Measurements from ENCODE around the gene SSBP4.

Gene SSBP4

DNA sequence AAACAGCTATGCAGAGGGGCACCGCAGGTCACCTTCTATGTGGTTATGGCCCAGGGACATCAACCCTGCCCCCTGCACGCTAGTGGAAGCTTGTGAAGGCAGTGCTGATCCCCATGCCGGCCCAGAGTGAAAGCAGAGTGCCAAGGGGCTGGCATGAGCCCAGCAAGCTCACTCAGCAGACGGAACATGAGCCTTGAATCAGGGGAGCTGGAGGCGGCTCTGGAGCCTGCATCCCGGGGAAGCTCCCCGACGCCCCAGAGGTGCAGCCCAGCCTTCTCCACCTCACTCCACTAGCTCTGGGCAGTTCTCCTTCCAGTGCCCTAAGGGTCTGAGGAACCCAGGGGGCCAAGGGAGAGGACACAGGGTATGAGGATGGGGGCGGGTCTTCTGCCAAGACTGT lies 37.8 kb downstream of the SSBP4 start:
- Histone ChIP-seq H4K20me1 (ENCODE audit: insufficient read depth, low read length) (peaks cover 19% of the 10 kb centered on the region; the same call in 1 of the 2 replicates), H3K4me1 (ENCODE audit: insufficient read depth, low read length) (no peaks in the 10 kb centered on the region), H2AFZ (ENCODE audit: low read depth, low read length) (no peak overlapping the region), H3K36me3 (ENCODE audit: insufficient read depth, low read length) (peaks cover 59% of the 10 kb centered on the region), H3K9ac (ENCODE audit: low read depth, low read length) (no peak overlapping the region), H3K4me3 (ENCODE audit: low read depth in 1 of 2, low read length in 2 of 2) (no peak overlapping the region), H3K9me3 (ENCODE audit: insufficient read depth, low read length, severe bottlenecking) (no peaks in the 10 kb centered on the region), H3K27ac (ENCODE audit: low read length) (no peak overlapping the region), H3K27me3 (ENCODE audit: insufficient read depth, low read length, poor library complexity) (no peaks in the 10 kb centered on the region), H3K4me2 (ENCODE audit: insufficient read depth, low read length) (no peak overlapping the region), H3K79me2 (ENCODE audit: insufficient read depth, low read length) (no peaks in the 10 kb centered on the region)
- DNase-seq (no peak), ATAC-seq (ENCODE audit: insufficient read depth, low read depth) (no peak)
- TF ChIP-seq EZH2 (IDR thresholded peaks at IDR 0.05; ENCODE audit: borderline replicate concordance, low read depth, low read length, severe bottlenecking): no peak
- TF ChIP-seq, protein P1, sequence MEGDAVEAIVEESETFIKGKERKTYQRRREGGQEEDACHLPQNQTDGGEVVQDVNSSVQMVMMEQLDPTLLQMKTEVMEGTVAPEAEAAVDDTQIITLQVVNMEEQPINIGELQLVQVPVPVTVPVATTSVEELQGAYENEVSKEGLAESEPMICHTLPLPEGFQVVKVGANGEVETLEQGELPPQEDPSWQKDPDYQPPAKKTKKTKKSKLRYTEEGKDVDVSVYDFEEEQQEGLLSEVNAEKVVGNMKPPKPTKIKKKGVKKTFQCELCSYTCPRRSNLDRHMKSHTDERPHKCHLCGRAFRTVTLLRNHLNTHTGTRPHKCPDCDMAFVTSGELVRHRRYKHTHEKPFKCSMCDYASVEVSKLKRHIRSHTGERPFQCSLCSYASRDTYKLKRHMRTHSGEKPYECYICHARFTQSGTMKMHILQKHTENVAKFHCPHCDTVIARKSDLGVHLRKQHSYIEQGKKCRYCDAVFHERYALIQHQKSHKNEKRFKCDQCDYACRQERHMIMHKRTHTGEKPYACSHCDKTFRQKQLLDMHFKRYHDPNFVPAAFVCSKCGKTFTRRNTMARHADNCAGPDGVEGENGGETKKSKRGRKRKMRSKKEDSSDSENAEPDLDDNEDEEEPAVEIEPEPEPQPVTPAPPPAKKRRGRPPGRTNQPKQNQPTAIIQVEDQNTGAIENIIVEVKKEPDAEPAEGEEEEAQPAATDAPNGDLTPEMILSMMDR (IDR thresholded peaks at IDR 0.05; ENCODE audit: borderline replicate concordance, extremely low read depth, low read length, poor library complexity, severe bottlenecking): no peak

DNA sequence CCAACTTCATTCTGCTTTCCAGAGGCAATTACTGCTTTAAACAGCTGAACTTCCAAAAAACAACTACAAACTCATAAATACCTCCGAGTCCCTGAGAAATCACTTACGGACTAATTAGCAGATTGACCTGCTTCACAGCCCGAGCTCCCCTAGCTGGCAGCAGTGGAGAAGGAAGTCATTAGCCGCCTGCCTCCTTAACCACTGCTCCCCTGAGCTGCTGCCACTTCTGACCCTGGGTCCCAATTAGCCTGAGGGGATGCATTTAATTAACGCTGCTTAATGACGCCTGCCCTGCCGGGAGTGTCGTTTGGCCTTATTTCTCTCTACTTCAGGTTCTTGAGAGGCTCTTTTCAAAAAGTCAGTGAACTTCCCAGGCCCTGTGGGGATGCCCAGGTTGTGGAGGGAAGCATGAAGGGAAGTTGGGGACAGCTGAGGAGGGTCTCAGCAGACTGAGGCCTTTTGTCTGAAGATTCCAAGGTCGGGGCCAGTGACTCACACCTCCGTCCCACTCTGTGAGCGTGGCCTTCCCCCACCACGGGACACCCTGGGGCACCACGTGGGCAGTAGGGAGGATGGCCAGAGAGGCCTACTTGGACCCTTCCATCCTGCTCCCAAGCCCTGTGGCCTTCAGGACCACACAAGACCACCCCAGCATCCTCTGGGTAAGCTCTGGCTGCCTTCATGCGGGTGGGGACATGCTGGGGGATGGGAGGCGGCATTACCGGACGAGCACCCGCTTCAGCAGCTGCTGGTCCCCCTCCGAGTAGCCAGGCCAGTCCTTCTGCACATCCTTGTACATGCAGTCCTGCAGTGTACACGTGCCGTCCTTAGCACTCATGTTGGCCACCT lies 38.5 kb downstream of the SSBP4 start:
- Histone ChIP-seq H2AFZ (ENCODE audit: low read depth, low read length) (no peak overlapping the region), H4K20me1 (ENCODE audit: insufficient read depth, low read length) (peaks cover 23% of the 10 kb centered on the region; the same call in 1 of the 2 replicates), H3K27ac (ENCODE audit: low read length) (no peak overlapping the region), H3K36me3 (ENCODE audit: insufficient read depth, low read length) (peaks cover 59% of the 10 kb centered on the region), H3K4me2 (ENCODE audit: insufficient read depth, low read length) (no peak overlapping the region), H3K9me3 (ENCODE audit: insufficient read depth, low read length, severe bottlenecking) (no peaks in the 10 kb centered on the region), H3K79me2 (ENCODE audit: insufficient read depth, low read length) (no peaks in the 10 kb centered on the region), H3K27me3 (ENCODE audit: insufficient read depth, low read length, poor library complexity) (no peaks in the 10 kb centered on the region), H3K4me1 (ENCODE audit: insufficient read depth, low read length) (no peaks in the 10 kb centered on the region), H3K4me3 (ENCODE audit: low read depth in 1 of 2, low read length in 2 of 2) (no peak overlapping the region), H3K9ac (ENCODE audit: low read depth, low read length) (no peak overlapping the region)
- TF ChIP-seq, protein P1 (IDR thresholded peaks at IDR 0.05; ENCODE audit: borderline replicate concordance, extremely low read depth, low read length, poor library complexity, severe bottlenecking): no peak
- TF ChIP-seq EZH2 (IDR thresholded peaks at IDR 0.05; ENCODE audit: borderline replicate concordance, low read depth, low read length, severe bottlenecking): no peak
- DNase-seq (no peak), ATAC-seq (ENCODE audit: insufficient read depth, low read depth) (no peak)

DNA sequence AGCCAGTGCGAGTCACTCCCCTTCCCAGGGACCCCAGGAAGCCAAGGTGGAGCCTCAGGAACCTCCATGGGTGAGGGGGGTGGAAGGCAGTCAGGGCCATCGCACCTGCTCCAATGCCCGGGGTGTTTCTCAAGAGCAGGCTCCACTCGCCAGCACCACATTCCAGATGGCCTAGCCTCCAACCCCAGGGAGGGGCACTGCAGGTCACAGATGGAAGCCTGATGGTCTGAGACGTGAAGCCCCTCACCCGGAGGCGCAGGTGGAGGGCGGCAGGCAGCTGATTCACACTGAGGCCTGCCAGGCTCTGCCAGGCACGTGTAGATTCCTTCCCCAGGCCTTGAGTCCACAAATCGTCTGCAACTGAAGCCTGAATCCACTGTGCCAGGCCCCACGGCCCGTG lies 41.7 kb downstream of the SSBP4 start:
- Histone ChIP-seq H3K9ac (ENCODE audit: low read depth, low read length) (no peak overlapping the region), H4K20me1 (ENCODE audit: insufficient read depth, low read length) (peaks cover 31% of the 10 kb centered on the region), H3K27ac (ENCODE audit: low read length) (no peak overlapping the region), H3K9me3 (ENCODE audit: insufficient read depth, low read length, severe bottlenecking) (no peaks in the 10 kb centered on the region), H3K36me3 (ENCODE audit: insufficient read depth, low read length) (peaks cover 78% of the 10 kb centered on the region), H3K4me1 (ENCODE audit: insufficient read depth, low read length) (no peaks in the 10 kb centered on the region), H3K4me2 (ENCODE audit: insufficient read depth, low read length) (no peak overlapping the region), H2AFZ (ENCODE audit: low read depth, low read length) (no peak overlapping the region), H3K27me3 (ENCODE audit: insufficient read depth, low read length, poor library complexity) (no peaks in the 10 kb centered on the region), H3K4me3 (ENCODE audit: low read depth in 1 of 2, low read length in 2 of 2) (no peak overlapping the region), H3K79me2 (ENCODE audit: insufficient read depth, low read length) (no peaks in the 10 kb centered on the region)
- TF ChIP-seq, protein P1 (IDR thresholded peaks at IDR 0.05; ENCODE audit: borderline replicate concordance, extremely low read depth, low read length, poor library complexity, severe bottlenecking): no peak
- TF ChIP-seq EZH2 (IDR thresholded peaks at IDR 0.05; ENCODE audit: borderline replicate concordance, low read depth, low read length, severe bottlenecking): no peak
- ATAC-seq (ENCODE audit: insufficient read depth, low read depth): no peak
- DNase-seq: no peak
